HFFc6 (cell line): Measurements from ENCODE around the gene PNMA6E. TPM values are rescaled to one million over a fixed set of nuclear protein-coding genes. Genes with fewer than 3 reads are reported as not detected.

Experiments
- DNase-seq: peaks from one replicate; pipeline ENCODE4 v3.0.0-alpha.2; 2018
- H3K27ac Mint-ChIP-seq: 2 replicates; pipeline ENCODE4 v1.8.0; 2020; ENCODE audit warnings: mild to moderate bottlenecking, mixed read lengths
- H3K27me3 Mint-ChIP-seq: 2 replicates; pipeline ENCODE4 v1.8.0; 2021; ENCODE audit warnings: mild to moderate bottlenecking, moderate library complexity, mixed read lengths; ENCODE audit not compliant: insufficient read depth
- H3K36me3 Mint-ChIP-seq: 2 replicates; pipeline ENCODE4 v1.8.0; 2021; ENCODE audit warnings: low read depth, mixed read lengths
- H3K4me1 Mint-ChIP-seq: 2 replicates; pipeline ENCODE4 v1.8.0; 2020; ENCODE audit warnings: low read depth, mixed read lengths
- H3K4me3 Mint-ChIP-seq: 2 replicates; pipeline ENCODE4 v1.8.0; 2020; ENCODE audit warnings: mild to moderate bottlenecking, moderate library complexity, mixed read lengths
- H3K9me3 Mint-ChIP-seq: 2 replicates; pipeline ENCODE4 v1.8.0; 2020; ENCODE audit warnings: mild to moderate bottlenecking, mixed read lengths
- total RNA-seq, 6 experiments: library from RNA; stranded (reverse); fragmentation: NEBNext Ultra II Directional; extraction: Animal tissue kit (Norgen Biotek cat#: 25700); gene quantifications; 2 replicates in 1 of 6; 3 replicates in 5 of 6; pipeline ENCODE4 v1.2.3, GENCODE V29; 2021
- TF ChIP-seq, protein P1 (sequence below): fragments of 200-600 bp; sonication (generic); IDR thresholded peaks from 2 replicates; pipeline ENCODE4 v1.5.0; 2021; ENCODE audit warnings: antibody characterized with exemption, mild to moderate bottlenecking

The PNMA6E gene
- total RNA-seq, 6 experiments from 2014 or later, result not detected

DNA sequence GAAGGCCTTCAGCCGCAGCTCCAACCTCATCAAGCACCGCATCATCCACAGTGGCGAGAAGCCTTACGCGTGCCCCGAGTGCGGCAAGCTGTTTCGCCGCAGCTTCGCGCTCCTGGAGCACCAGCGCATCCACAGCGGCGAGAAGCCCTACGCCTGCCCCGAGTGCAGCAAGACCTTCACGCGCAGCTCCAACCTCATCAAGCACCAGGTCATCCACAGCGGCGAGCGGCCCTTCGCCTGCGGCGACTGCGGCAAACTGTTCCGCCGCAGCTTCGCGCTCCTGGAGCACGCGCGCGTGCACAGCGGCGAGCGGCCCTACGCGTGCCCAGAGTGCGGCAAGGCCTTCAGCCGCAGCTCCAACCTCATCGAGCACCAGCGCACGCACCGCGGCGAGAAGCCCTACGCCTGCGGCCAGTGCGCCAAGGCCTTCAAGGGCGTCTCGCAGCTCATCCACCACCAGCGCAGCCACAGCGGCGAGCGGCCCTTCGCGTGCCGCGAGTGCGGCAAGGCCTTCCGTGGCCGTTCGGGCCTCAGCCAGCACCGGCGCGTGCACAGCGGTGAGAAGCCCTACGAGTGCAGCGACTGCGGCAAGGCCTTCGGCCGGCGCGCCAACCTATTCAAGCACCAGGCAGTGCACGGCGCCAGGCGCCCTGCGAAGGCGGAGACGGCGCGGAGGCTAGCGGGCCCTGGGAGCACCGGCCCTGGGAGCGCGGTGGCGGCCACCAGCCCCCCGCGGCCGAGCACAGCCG lies 19.9 kb upstream of the PNMA6E start:
- no peak overlapping the region for H3K4me3 Mint-ChIP-seq
- TF ChIP-seq, protein P1, sequence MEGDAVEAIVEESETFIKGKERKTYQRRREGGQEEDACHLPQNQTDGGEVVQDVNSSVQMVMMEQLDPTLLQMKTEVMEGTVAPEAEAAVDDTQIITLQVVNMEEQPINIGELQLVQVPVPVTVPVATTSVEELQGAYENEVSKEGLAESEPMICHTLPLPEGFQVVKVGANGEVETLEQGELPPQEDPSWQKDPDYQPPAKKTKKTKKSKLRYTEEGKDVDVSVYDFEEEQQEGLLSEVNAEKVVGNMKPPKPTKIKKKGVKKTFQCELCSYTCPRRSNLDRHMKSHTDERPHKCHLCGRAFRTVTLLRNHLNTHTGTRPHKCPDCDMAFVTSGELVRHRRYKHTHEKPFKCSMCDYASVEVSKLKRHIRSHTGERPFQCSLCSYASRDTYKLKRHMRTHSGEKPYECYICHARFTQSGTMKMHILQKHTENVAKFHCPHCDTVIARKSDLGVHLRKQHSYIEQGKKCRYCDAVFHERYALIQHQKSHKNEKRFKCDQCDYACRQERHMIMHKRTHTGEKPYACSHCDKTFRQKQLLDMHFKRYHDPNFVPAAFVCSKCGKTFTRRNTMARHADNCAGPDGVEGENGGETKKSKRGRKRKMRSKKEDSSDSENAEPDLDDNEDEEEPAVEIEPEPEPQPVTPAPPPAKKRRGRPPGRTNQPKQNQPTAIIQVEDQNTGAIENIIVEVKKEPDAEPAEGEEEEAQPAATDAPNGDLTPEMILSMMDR, result no peak
- no peaks in the 10 kb centered on the region for H3K4me1 Mint-ChIP-seq
- H3K27ac Mint-ChIP-seq, result no peak overlapping the region
- no peaks in the 10 kb centered on the region for H3K9me3 Mint-ChIP-seq
- H3K27me3 Mint-ChIP-seq, result peaks cover 27% of the 10 kb centered on the region
- DNase-seq, result no peak
- H3K36me3 Mint-ChIP-seq, result no peaks in the 10 kb centered on the region

DNA sequence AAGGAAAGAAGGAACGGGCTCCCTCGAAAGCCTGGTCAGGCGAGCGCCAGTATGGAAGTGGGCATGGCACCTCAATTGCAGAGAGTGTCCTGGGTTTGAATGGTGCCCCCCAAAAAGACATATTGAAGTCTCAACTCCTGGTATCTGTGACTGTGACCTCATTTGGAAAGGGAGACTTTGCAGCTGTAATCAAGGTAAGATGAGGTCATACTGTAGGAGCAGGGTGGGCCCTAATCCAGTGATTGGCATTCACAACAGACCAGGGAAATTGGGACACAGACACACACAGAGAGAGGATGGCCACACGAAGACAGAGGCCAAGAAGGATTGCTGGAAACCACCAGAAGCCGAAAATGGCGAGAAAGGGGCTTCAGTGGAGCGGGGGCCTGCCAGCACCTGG lies 16.5 kb upstream of the PNMA6E start:
- TF ChIP-seq, protein P1, result no peak
- Mint-ChIP-seq H3K4me1 (no peaks in the 10 kb centered on the region), H3K4me3 (no peak overlapping the region), H3K27ac (no peak overlapping the region), H3K36me3 (no peaks in the 10 kb centered on the region), H3K9me3 (no peaks in the 10 kb centered on the region), H3K27me3 (peaks cover 28% of the 10 kb centered on the region)
- DNase-seq, result no peak

DNA sequence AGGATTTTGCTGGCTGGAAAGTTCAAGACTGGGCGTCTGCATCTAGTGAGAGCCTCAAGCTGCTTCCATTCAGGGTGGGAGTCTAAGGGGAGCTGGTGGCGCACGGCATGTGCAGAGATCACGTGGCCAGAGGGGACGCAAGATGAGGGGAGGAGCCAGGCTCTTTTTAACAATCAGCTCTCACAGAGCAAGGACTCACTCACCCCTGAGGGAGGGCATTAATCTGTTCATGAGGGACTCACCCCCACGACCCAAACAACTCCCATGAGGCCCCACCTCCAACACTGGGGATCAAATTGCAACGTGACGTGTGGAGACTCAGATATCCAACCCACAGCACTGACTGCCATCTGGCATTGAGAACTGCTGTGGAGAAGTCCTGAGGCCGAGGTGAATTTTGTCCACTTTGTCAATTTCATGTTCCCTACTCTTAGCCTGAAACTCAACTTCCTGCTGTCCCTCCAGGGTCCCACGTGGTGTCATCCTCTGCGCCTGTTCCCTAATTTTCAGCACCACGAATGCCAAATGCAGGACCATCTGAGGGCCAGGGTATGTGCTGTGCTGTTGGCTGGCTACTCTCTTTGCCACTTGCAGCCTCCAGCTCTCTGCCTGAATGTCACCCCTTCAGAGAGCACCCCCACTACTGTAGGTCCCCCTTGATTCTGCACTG lies 15.8 kb upstream of the PNMA6E start:
- TF ChIP-seq, protein P1, result no peak
- Mint-ChIP-seq H3K36me3 (no peaks in the 10 kb centered on the region), H3K27me3 (peaks cover 34% of the 10 kb centered on the region)

DNA sequence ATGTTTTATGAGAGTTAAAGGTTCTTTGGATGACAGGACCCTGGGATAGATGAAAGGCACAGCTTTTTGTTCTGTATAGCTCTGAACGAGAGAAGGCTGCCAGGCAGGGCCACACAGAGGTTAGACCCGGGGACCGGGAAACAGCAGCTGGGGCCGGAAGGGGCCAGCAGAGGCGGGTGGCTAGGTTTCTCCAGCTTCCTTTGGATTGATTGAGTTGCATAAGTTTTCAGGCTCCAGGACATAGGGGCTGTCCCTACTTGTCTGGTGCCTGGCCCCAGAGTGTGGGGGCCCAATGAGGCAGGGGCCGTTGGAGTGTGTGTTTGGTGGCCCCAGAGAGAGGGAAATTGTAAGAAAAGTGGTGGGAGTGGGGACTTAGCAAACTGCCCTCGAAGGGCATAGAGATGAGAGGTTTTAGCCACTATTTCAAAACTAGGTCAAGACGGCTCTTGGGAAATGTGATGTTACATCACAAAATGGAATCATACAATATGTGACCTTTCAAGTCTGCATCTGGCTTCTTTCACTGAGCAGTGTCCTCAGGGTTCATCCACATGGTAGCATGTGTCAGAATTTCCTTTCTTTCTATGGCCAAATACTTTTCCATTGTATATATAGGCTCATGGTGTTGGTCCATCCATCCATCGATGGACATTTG lies 13.8 kb upstream of the PNMA6E start:
- H3K9me3 Mint-ChIP-seq, result no peaks in the 10 kb centered on the region
- no peaks in the 10 kb centered on the region for H3K36me3 Mint-ChIP-seq
- DNase-seq, result no peak
- H3K27ac Mint-ChIP-seq, result no peak overlapping the region
- no peaks in the 10 kb centered on the region; the same call in 1 of the 2 replicates for H3K4me1 Mint-ChIP-seq
- H3K4me3 Mint-ChIP-seq, result no peak overlapping the region
- peaks cover 34% of the 10 kb centered on the region for H3K27me3 Mint-ChIP-seq
- TF ChIP-seq, protein P1, result no peak

More for the DNA sequence above, 15.8 kb upstream of the PNMA6E start:
- DNase-seq, result no peak
- Mint-ChIP-seq H3K4me3 (no peak overlapping the region), H3K4me1 (no peaks in the 10 kb centered on the region; the same call in 1 of the 2 replicates), H3K27ac (no peak overlapping the region), H3K9me3 (no peaks in the 10 kb centered on the region)

DNA sequence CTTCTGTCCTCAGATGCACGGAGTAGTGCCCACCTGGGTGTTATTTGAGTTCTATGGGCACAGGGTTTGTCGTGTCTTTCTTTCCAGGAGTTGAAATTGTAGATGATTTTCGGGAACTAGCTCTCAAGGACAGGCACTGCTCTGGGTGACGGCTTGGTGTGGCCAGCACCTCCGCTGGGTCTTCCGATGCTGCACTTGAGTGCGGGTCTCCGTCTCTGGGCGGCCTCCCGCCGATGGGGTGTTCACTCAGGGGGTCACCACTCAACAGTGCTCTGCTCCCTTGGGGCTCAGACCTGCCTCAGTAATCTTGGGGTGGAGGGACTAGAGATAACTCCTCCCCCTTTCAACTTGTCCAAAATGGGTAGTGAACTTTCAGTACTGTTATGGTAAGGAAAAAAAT lies 12.6 kb upstream of the PNMA6E start:
- no peak overlapping the region for H3K27ac Mint-ChIP-seq
- no peaks in the 10 kb centered on the region for H3K36me3 Mint-ChIP-seq
- no peak overlapping the region for H3K4me3 Mint-ChIP-seq
- no peaks in the 10 kb centered on the region for H3K9me3 Mint-ChIP-seq
- TF ChIP-seq, protein P1, result no peak
- no peaks in the 10 kb centered on the region; the same call in 1 of the 2 replicates for H3K4me1 Mint-ChIP-seq
- peaks cover 31% of the 10 kb centered on the region for H3K27me3 Mint-ChIP-seq
- no peak for DNase-seq
